Lower lobe of right lung (tissue), 2 donors: Measurements from ENCODE around the gene ZFHX2. TPM values are rescaled to one million over a fixed set of nuclear protein-coding genes. Genes with fewer than 3 reads are reported as not detected.

Experiments used
- ATAC-seq, 2 donors: fragments of 200-7000 bp; cut with Tn5 transposase; one replicate each; pipeline ENCODE4 v1.9.1; 2020 to 2022; ENCODE audit warnings: mild to moderate bottlenecking in 2 of 2, moderate library complexity in 2 of 2
- DNase-seq: peaks from one replicate; pipeline ENCODE4 v3.0.0-alpha.2; 2020
- H3K27ac ChIP-seq: fragments of 200-600 bp; one replicate; pipeline ENCODE4 v1.8.0; 2022
- H3K27me3 ChIP-seq: fragments of 200-600 bp; one replicate; pipeline ENCODE4 v1.8.0; 2022; ENCODE audit warnings: low read depth
- H3K36me3 ChIP-seq: fragments of 200-600 bp; one replicate; pipeline ENCODE4 v1.8.0; 2022; ENCODE audit warnings: mild to moderate bottlenecking
- H3K4me1 ChIP-seq: fragments of 200-600 bp; one replicate; pipeline ENCODE4 v1.8.0; 2022
- H3K4me3 ChIP-seq: fragments of 200-600 bp; one replicate; pipeline ENCODE4 v1.8.0; 2022; ENCODE audit warnings: mild to moderate bottlenecking
- H3K9me3 ChIP-seq: fragments of 200-600 bp; one replicate; pipeline ENCODE4 v1.8.0; 2022
- intact Hi-C: fragments of 100-400 bp; cut with DNase I; formaldehyde crosslinking; loops from one replicate; pipeline ENCODE4 v1.11.0; 2022
- total RNA-seq: library from RNA; stranded (reverse); fragmentation: NEBNext Ultra II Directional; extraction: Animal tissue kit (Norgen Biotek cat#: 25700); gene quantifications from one replicate; pipeline ENCODE4 v1.2.1, GENCODE V29; 2021
- TF ChIP-seq, protein P1 (sequence below): fragments of 200-600 bp; IDR thresholded peaks from one replicate; pipeline ENCODE4 v1.8.0; 2022; ENCODE audit warnings: antibody characterized with exemption, mild to moderate bottlenecking
- donor health status: DM: no; HTN: yes; CAD: no; lungs with severe emphysema.

Gene ZFHX2
- total RNA-seq, 1 donor from 2014 or later, result 5.1 TPM

DNA sequence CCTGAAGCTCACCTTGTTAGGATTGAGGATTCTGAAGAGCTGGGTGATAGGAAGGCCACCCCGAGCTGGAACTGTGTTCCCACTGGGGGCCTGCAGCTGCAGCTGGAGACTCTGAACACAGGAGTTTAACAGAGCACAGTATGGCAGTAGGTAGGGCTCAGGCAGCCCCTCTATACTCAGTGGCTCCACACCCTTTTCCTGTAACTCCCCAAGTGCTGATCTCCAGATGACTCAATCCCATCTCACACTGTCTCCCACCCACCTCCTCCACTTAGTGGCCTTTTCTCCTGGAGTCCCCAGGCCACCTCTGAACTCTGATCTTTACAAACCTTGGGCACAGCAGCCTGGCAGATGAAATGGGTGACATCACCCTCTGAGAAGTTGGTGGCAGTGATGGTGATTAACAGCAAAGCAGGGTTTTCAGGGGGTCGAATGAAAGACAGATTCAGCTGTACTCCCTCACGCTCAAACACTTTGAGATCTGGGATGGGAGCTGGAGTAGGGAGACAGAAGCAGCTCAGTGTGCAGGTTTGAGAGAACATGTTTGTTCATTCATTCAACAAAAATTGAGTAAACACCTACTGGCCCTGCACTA lies 8.5 kb upstream of the ZFHX2 start:
- TF ChIP-seq, protein P1, sequence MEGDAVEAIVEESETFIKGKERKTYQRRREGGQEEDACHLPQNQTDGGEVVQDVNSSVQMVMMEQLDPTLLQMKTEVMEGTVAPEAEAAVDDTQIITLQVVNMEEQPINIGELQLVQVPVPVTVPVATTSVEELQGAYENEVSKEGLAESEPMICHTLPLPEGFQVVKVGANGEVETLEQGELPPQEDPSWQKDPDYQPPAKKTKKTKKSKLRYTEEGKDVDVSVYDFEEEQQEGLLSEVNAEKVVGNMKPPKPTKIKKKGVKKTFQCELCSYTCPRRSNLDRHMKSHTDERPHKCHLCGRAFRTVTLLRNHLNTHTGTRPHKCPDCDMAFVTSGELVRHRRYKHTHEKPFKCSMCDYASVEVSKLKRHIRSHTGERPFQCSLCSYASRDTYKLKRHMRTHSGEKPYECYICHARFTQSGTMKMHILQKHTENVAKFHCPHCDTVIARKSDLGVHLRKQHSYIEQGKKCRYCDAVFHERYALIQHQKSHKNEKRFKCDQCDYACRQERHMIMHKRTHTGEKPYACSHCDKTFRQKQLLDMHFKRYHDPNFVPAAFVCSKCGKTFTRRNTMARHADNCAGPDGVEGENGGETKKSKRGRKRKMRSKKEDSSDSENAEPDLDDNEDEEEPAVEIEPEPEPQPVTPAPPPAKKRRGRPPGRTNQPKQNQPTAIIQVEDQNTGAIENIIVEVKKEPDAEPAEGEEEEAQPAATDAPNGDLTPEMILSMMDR, result no peak
- Histone ChIP-seq H3K4me3 (no peak overlapping the region), H3K9me3 (no peaks in the 10 kb centered on the region), H3K27me3 (no peaks in the 10 kb centered on the region), H3K27ac (no peak overlapping the region), H3K4me1 (peaks cover 18% of the 10 kb centered on the region), H3K36me3 (peaks cover 68% of the 10 kb centered on the region)
- ATAC-seq (no peak), DNase-seq (no peak)
- intact Hi-C loops, result loop anchor here (10.0 kb wide), 1 partner anchor 85 kb away; no protein-coding TSS in a partner anchor

DNA sequence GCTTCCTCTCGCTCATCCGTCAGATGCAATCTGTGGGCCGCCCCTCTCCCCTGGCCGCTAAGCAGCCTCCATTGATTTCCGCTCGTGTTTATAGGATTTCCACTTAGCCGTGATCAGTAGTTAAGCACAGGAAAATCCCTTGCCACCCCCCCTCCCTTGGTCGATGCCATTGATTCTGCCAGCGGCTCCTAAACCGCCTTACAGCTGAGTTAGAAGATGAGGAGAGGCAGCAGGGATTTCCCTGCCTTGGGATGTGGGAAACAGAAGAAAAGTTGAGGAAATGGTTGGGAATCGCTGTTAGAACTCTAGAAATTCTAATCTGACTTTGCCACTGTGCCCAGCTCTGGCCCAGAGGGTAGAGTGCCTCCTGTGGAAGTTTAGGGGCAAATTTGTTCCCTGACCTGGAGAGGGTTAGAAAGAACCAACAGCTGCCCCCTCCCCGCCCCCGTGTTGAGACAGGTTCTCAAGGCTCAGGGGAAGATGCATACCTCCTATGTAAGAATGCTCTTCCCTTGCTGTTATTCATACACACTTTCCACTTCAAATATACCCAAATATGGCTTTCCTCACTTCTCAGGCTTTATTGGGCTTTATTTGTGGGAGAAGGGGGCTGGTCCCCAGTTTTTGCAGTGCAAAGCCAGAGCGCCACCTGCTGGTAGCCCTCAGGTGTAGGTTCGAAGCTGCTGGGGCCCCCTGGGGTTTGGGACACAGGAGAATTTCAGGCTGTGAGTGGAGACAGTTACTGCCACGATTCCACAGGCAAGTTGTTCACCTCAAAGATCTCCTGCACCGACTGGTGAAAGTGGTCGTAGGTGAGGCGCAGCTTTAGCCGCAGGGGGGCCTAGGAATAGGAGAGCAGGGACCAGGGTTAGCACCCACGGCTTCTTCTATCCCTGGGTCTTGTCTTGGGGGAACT lies 7.7 kb upstream of the ZFHX2 start:
- ATAC-seq (no peak), DNase-seq (peak; percentile 74)
- Histone ChIP-seq H3K9me3 (no peaks in the 10 kb centered on the region), H3K27me3 (no peaks in the 10 kb centered on the region), H3K27ac (no peak overlapping the region), H3K4me1 (peaks cover 18% of the 10 kb centered on the region), H3K4me3 (no peak overlapping the region), H3K36me3 (peaks cover 61% of the 10 kb centered on the region)
- intact Hi-C loops, result no loop called here
- TF ChIP-seq, protein P1, result peak; percentile 88

DNA sequence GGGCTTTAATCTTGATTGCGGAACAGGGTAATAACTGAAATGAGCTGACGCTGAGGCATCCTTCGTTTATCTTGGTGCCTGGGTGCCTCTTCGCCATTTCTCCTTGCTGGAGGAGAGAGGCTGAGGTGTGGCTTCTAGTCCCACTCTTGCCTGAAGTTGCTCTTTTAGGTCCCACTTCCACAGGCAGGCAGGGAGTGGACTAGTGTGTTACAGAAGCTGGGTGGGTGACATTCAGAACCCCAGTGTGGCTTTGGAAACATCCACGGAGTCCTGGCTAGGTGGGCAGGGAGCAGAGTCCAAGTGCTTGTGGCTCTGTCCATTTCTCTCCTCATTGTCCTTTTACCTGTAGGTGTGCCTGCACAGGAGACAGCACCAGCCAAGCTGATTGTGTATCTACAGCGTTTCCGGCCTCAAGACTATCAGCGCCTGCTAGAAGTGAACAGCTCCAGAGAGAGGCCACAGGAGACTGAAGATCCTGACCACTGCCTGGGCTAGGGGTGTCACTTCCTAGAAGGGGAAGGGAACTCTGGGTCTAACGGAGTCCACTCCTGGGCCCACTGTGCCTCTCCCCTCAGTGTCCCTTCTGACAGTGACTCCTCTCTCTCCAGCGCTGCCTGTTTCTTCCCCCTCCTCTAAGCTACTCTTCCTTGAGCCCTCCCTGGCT lies 6.9 kb upstream of the ZFHX2 start:
- DNase-seq (no peak), ATAC-seq (no peak)
- no peaks in the 10 kb centered on the region for H3K27me3 ChIP-seq
- peaks cover 53% of the 10 kb centered on the region for H3K36me3 ChIP-seq
- H3K4me3 ChIP-seq, result no peak overlapping the region
- no peaks in the 10 kb centered on the region for H3K9me3 ChIP-seq
- peaks cover 18% of the 10 kb centered on the region for H3K4me1 ChIP-seq
- intact Hi-C loops, result no loop called here
- H3K27ac ChIP-seq, result no peak overlapping the region
- TF ChIP-seq, protein P1, result no peak

DNA sequence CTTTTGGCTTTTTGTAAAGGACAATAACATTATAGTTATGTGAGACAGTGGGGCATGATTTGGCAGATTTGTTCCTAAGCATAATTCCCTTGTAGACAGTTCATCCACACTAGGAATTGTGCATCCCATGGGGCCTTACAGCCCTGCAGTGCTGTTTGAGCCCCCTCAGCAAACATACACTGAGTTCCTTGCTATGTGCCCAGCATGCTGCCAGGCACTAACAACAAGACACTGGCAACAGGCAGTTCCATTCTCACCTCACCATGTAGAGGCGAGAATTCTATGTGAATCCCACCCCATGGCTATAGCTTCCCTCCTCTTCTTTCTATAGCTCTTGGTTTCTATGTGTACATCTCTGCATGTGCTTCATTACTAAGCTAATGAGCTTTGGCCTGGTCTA lies 6.4 kb upstream of the ZFHX2 start:
- TF ChIP-seq, protein P1, result no peak

DNA sequence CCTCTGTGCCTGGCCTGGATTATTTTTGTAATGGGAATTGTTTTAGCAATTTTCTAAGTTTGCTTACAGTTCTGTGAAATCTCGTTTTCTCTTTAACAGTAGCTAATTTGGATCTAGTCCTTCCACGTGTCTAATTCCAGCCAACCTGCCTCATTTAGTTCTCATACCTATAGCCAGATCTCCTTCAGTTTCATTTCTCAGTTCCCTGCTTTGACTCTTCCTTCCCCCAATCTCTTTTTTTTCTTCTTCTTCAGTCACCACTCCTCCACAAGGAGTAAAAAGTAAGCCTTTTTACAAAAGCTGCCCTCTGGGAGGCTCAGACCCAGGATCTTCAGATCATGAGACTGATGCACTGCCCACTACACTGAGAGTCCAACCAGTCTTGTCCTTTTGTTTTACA lies 6.0 kb upstream of the ZFHX2 start:
- peaks cover 18% of the 10 kb centered on the region for H3K4me1 ChIP-seq
- no peaks in the 10 kb centered on the region for H3K9me3 ChIP-seq
- TF ChIP-seq, protein P1, result no peak
- H3K4me3 ChIP-seq, result no peak overlapping the region
- H3K36me3 ChIP-seq, result peaks cover 48% of the 10 kb centered on the region
- intact Hi-C loops, result no loop called here
- ATAC-seq, result no peak
- H3K27ac ChIP-seq, result no peak overlapping the region
- H3K27me3 ChIP-seq, result no peaks in the 10 kb centered on the region
- DNase-seq, result no peak

More for the DNA sequence above, 6.4 kb upstream of the ZFHX2 start:
- Histone ChIP-seq H3K4me1 (peaks cover 18% of the 10 kb centered on the region), H3K27me3 (no peaks in the 10 kb centered on the region), H3K4me3 (no peak overlapping the region), H3K9me3 (no peaks in the 10 kb centered on the region), H3K27ac (no peak overlapping the region), H3K36me3 (peaks cover 48% of the 10 kb centered on the region)
- intact Hi-C loops, result no loop called here
- no peak for ATAC-seq
- DNase-seq, result no peak
